AG04450 (cell line): ENCODE data around the gene DSC2. TPM values are rescaled to one million over a fixed set of nuclear protein-coding genes. Genes with fewer than 3 reads are reported as not detected.

Experiments
- CTCF ChIA-PET: fragments of 300-600, 350-600 bp; formaldehyde crosslinking; extraction: SDS; loops from one replicate; lab custom pipeline; 2022; ENCODE audit warnings: antibody characterized with exemption, inconsistent platforms; lab: Charles Lee
- POLR2A ChIA-PET: fragments of 350-600 bp; formaldehyde crosslinking; extraction: SDS; loops from one replicate; lab custom pipeline; 2021; ENCODE audit warnings: antibody characterized with exemption, inconsistent platforms; lab: Yijun Ruan, JAX
- DNase-seq: peaks from one replicate; pipeline ENCODE4 v3.0.0-alpha.2; 2011; ENCODE audit warnings: low read depth, low spot score
- H3K27ac ChIP-seq: one replicate; pipeline ENCODE4 v1.5.1; 2012; ENCODE audit warnings: low read depth, low read length, control low read depth
- H3K27me3 ChIP-seq: one replicate; pipeline ENCODE4 v1.6.0; 2012; ENCODE audit warnings: low read length; ENCODE audit not compliant: control insufficient read depth, insufficient read depth
- H3K4me3 ChIP-seq: 2 replicates; pipeline ENCODE4 v1.5.1; 2011; ENCODE audit warnings: mild to moderate bottlenecking, low read depth, low read length, control low read depth
- H3K9me3 ChIP-seq: 2 replicates; pipeline ENCODE4 v1.5.1; 2012; ENCODE audit warnings: low read length; ENCODE audit not compliant: control insufficient read depth, insufficient read depth
- CTCF ChIP-seq: IDR thresholded peaks from 2 replicates; pipeline ENCODE4 v1.5.1; 2011; ENCODE audit warnings: low read depth, low read length, control low read depth, inconsistent platforms
- polyA plus RNA-seq: library from polyadenylated mRNA; depleted of rRNA; stranded (reverse); fragments of >200 nt; gene quantifications from 2 replicates; pipeline ENCODE4 v1.2.3, GENCODE V29; 2011

DSC2 gene
- polyA plus RNA-seq, 1 experiment: not detected

- POLR2A ChIA-PET: no interaction called here
- CTCF ChIA-PET: no interaction called here
- peaks cover 10% of the 10 kb centered on the region for H3K9me3 ChIP-seq
Measured at GRCh38 chr18:31120594-31120993, 18.4 kb upstream of the DSC2 start.

DNA sequence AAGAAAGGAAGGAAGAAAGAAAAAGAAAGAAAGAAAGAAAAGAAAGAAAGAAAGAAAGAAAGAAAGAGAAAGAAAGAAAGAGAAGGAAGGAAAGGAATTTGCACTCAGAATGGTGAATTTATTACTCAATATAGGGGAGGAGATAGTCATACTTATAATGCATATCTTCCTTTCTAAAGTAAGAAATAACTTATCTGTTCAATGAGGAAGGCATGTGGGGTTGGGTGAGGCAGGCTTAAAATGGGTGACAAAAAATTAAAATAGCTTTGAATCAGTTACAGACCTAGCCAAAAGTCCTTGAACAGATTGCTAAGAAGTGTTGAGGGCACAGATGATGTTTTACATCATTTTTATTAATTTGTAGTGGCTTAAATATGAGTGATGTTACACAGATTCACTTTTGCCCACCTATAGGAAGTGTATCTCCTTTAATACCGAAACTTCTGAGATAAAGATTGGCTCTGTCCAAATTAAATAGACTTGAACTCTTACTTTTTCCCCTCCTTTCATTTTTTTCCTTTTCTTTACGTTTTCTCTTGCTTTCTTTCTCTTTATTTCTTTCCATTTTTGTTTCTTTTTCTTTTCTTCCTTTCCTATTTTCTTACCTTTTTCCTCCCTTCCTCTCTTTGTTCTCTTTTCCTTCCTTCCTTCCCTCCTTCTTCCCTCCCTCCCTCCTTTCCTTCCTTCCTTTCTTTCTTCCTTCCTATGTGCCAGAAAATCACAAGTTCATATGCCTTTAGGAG, 14.8 kb upstream of the DSC2 start:
- ChIA-PET POLR2A (no interaction called here), CTCF (no interaction called here)
- no peak overlapping the region for H3K27ac ChIP-seq

More at GRCh38 chr18:31120594-31120993, 18.4 kb upstream of the DSC2 start:
- H3K4me3 ChIP-seq: no peak overlapping the region
- no peak overlapping the region for H3K27ac ChIP-seq
- DNase-seq: no peak
- H3K27me3 ChIP-seq: no peaks in the 10 kb centered on the region
- no peak for TF ChIP-seq CTCF

GRCh38 chr18:31112804-31113203, 10.6 kb upstream of the DSC2 start:
- TF ChIP-seq CTCF: no peak
- Histone ChIP-seq H3K9me3 (peaks cover 8% of the 10 kb centered on the region), H3K27me3 (no peaks in the 10 kb centered on the region), H3K27ac (no peak overlapping the region), H3K4me3 (no peak overlapping the region)
- no peak for DNase-seq
- POLR2A ChIA-PET: no interaction called here
- CTCF ChIA-PET: no interaction called here

More for the DNA sequence above, 14.8 kb upstream of the DSC2 start:
- TF ChIP-seq CTCF: no peak
- no peak for DNase-seq
- no peak overlapping the region for H3K4me3 ChIP-seq
- H3K9me3 ChIP-seq: peaks cover 13% of the 10 kb centered on the region
- no peaks in the 10 kb centered on the region for H3K27me3 ChIP-seq

GRCh38 chr18:31105733-31106132, 3.5 kb upstream of the DSC2 start:
- no peaks in the 10 kb centered on the region for H3K27me3 ChIP-seq
- no peak for DNase-seq
- no peak overlapping the region for H3K27ac ChIP-seq
- peaks cover 13% of the 10 kb centered on the region for H3K9me3 ChIP-seq
- CTCF ChIA-PET: no interaction called here
- POLR2A ChIA-PET: no interaction called here
- no peak overlapping the region for H3K4me3 ChIP-seq
- no peak for TF ChIP-seq CTCF

DNA sequence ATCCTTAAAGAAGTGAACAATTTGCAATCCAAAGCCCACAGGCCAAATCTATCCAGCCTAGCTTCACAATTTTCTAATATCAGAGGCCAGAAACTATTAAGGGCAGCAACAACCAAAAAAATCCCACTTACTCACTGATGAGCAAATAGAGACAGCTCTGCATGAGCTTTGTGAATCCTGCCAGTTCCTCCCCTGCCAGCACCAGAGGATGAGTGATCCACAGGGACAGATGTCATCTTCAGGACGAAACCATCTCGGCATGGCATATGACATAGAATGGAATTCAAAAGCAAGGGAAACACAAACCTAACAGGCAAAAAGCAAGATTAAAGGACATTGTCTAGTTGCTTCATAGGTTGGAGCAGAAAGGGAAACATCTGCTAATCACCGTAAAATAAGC, 2.2 kb upstream of the DSC2 start:
- Histone ChIP-seq H3K27ac (no peak overlapping the region), H3K4me3 (no peak overlapping the region), H3K9me3 (peaks cover 18% of the 10 kb centered on the region), H3K27me3 (no peaks in the 10 kb centered on the region)
- DNase-seq: no peak
- ChIA-PET CTCF (no interaction called here), POLR2A (no interaction called here)
- TF ChIP-seq CTCF: no peak
